Stimulated activated CD8-positive, alpha-beta memory T cell treated with anti-CD3 and anti-CD28 coated beads, Interleukin-2, amount 100 ng/mL, for 48 hours (primary cell): ENCODE data around the gene CLIC3.
"Not testable (repeated sequence)": the region's sequence is repeated elsewhere in the genome, so short reads cannot be mapped to it uniquely, and the experiment has no call there.

Experiments used
- DNase-seq, 2 donors: peaks; one replicate each; pipeline ENCODE4 v3.0.0-alpha.2; 2020; ENCODE audit warnings: low read depth in 2 of 2

Gene CLIC3

GRCh38 chr9:137017071-137017470 lies 20.7 kb upstream of the CLIC3 start:
- DNase-seq: no peak

GRCh38 chr9:137016436-137016835 lies 20.1 kb upstream of the CLIC3 start:
- DNase-seq: no peak

GRCh38 chr9:137015976-137016375 lies 19.6 kb upstream of the CLIC3 start:
- DNase-seq: no peak

GRCh38 chr9:137015540-137015930 lies 19.2 kb upstream of the CLIC3 start:
- DNase-seq: no peak

- DNase-seq: no peak
These were observed 18.6 kb upstream of the CLIC3 start for GRCh38 chr9:137014776-137015539.

GRCh38 chr9:137014166-137014565 lies 17.8 kb upstream of the CLIC3 start:
- DNase-seq: no peak

GRCh38 chr9:137013571-137013940 lies 17.2 kb upstream of the CLIC3 start:
- DNase-seq: no peak

GRCh38 chr9:137012694-137013570 lies 16.6 kb upstream of the CLIC3 start:
- no peak for DNase-seq

GRCh38 chr9:137011907-137012675 lies 15.7 kb upstream of the CLIC3 start:
- DNase-seq: no peak

GRCh38 chr9:137011156-137011555 lies 14.8 kb upstream of the CLIC3 start:
- DNase-seq: no peak

GRCh38 chr9:137009938-137010732 lies 13.8 kb upstream of the CLIC3 start:
- DNase-seq: no peak

GRCh38 chr9:137009217-137009616 lies 12.8 kb upstream of the CLIC3 start:
- DNase-seq: no peak

GRCh38 chr9:137008312-137008711 lies 11.9 kb upstream of the CLIC3 start:
- no peak for DNase-seq

GRCh38 chr9:137007816-137008270 lies 11.5 kb upstream of the CLIC3 start:
- DNase-seq: no peak

GRCh38 chr9:137007108-137007815 lies 10.9 kb upstream of the CLIC3 start:
- DNase-seq: no peak

- no peak for DNase-seq
These were observed 10.0 kb upstream of the CLIC3 start for GRCh38 chr9:137006116-137007003.

GRCh38 chr9:137004285-137004684 lies 7.9 kb upstream of the CLIC3 start:
- not testable (repeated sequence) for DNase-seq

GRCh38 chr9:137002646-137003041 lies 6.3 kb upstream of the CLIC3 start:
- DNase-seq: no peak

GRCh38 chr9:137001857-137002645 lies 5.7 kb upstream of the CLIC3 start:
- no peak for DNase-seq
